CD4-positive, alpha-beta T cell treated with Interleukin-15 for 4 hours (primary cell): ENCODE measurements around the gene ABCC4.
"Not testable (repeated sequence)": the region's sequence is repeated elsewhere in the genome, so short reads cannot be mapped to it uniquely, and the experiment has no call there.

Experiments used
- DNase-seq: peaks from one replicate; pipeline ENCODE4 v3.0.0-alpha.2; 2020; ENCODE audit warnings: low spot score

Gene ABCC4

GRCh38 chr13:95298971-95299621 lies 2.2 kb downstream of the ABCC4 start:
- DNase-seq: no peak

GRCh38 chr13:95298169-95298965 lies 2.9 kb downstream of the ABCC4 start:
- no peak for DNase-seq

DNA sequence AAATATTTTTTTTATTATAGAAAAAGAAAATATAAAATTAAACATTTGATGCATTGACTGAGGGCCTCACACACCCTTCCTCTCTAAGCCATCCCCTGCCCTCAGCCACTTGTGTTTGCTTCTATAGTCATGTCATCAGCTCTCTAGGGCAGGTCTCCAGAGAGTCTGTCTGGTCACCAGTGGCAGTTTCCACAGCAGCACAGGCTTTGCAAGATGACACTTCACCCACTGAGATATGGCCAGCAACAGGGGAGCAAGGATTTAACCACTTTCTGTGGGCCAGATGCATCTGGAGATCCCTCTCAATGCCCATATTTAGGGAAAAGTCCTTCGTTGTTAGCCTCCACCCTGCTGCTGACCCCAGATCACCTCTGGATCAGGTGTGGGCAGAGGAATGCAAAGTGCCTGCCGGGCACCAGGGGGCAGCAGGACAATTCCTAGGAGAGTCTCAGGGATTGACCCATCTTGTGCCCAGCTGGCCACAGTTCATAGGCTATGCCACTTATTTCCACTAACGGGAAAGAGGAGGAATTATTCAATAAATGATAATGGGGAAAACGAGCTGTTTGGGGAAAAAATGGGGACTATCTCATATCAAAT lies 4.8 kb downstream of the ABCC4 start:
- DNase-seq: peak; percentile 16

DNA sequence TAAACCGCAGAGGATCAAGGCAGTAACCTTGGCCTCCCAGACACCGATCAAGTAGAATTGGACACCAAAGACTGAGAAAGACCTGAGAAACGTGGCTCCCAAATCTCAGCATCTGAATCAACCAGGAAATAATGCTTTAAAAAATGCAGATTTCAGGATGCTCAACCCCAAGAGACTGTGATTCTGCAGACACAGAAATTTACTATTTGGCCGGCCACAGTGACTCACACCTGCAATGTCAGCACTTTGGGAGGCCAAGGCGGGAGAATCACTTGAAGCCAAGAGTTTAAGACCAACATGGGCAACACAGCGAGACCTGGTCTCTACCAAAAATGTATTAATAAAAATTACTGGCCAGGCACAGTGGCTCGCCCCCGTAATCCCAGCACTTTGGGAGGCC lies 6.2 kb downstream of the ABCC4 start:
- DNase-seq: no peak

DNA sequence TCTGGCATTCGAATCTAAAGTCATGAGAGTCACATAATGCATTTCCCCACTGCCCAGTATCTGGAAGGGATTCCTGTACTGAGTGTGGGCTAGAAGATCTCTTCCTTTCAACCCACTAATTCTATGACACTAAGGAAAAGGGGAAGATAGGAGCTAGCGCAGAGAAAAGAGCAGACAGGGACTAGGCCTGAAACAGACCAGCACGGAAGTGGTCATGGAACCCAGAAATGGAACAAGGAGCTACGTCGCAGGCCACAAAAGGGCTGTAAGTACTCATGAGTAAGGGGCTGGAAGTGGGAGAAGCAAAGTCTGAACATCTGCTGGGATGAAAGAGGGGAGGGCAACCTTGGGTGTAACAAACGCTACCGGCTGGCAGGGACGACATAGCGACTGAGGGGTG lies 8.6 kb downstream of the ABCC4 start:
- no peak for DNase-seq

DNA sequence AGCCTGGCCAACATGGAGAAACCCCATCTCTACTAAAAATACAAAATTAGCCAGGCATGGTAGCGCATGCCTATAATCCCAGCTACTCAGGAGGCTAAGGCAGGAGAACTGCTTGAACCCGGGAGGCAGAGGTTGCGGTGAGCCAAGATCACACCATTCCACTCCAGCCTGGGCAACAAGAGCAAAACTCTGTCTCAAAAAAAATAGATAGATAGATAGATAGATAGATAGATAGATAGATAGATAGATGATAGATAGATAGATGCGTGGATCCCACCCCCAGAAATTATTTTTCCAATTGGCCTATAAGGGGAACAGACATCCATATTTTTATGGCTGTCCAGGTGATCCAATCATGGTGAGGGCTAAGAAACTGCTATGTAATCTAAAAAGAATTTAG lies 11.3 kb downstream of the ABCC4 start:
- not testable (repeated sequence) for DNase-seq

DNA sequence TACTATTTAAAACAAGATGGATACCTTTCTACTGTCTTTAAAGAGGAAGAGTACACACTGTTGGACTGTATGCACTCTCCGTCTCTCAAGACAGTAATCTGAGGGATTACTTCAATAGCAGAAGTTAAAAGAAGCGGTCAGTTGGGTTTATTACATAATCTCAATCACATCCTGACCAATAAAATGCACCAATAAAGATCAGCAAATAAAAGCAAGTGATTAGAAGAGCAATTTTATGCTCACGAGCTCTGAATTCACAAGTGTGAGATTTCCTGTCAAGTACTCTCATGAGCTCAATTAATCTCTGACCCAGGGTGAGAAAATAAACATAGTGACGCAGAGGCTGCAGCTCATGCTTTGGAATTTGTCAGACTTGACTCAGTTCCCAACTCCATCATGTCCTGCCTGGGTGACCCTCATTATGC lies 12.2 kb downstream of the ABCC4 start:
- no peak for DNase-seq

DNA sequence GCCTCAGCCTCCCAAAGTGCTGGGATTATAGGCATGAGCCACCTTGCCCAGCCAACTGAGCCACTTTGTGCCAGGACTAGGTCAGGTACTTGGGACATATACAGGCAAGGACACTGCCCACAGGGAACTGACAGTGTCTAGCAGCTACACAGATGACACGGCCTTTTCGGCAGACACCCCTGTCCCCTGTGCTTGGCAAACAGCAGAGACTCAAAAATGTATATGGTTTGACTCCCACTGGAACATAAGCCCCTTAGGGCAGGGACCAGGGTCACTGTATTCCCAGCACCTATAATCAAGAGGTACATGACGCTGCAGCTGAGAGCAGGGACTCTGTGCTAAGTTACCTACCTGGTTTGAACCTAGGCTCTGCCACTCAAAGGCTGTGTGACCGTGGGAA lies 16.8 kb downstream of the ABCC4 start:
- DNase-seq: no peak

- DNase-seq: no peak
These were observed 22.2 kb downstream of the ABCC4 start for GRCh38 chr13:95279016-95279415.

GRCh38 chr13:95276037-95276505 lies 25.2 kb downstream of the ABCC4 start:
- DNase-seq: no peak

DNA sequence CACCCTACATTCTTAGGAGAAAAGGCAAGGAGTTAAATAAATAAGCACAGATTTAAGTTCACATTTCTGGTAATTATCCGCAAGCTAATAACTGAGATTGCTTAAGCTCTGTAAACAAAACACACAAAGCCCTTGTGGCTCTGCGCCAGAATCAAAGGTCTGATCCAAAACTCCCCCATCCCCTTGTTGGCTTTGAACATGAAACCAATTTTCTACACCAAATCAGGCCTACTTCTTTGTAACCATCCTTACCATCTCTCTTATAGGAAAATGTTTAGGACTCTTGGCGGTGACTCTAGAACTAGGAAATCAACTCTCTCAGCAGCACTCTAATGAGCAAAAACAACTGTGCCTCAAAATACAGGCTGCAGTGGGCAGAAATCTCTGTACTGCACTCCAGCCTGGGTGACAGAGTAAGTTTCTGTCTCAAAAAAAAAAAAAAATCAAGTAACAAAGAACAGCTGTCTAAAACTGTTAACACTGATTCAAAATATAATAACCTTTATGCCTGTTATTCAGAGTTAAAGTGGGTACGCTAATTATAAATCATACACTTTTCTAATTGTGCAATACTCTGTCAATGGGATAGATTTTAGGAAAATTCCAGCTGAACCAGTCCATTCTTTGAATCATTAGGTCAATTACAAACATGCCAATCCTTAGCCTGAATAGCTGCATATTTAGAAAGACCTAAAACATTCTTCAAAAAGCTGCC lies 25.8 kb downstream of the ABCC4 start:
- DNase-seq: no peak

DNA sequence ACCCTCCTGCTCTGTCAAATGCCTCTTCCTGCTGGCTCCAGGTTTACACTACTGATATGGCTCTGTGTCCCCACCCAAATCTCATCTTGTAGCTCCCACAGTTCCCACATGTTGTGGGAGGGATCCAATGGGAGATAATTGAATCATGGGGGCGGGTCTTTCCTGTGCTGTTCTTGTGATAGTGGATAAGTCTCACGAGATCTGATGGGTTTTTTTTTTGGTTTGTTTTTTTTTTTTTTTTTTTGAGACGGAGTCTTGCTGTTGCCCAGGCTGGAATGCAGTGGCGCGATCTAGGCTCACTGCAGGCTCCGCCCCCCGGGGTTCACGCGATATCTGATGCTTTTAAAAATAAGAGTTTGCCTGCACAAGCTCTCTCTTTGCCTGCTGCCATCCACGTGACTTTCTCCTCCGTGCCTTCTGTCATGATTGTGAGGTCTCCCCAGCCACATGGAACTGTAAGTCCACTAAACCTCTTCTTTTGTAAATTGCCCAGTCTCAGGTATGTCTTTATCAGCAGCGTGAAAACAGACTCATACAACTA lies 27.6 kb downstream of the ABCC4 start:
- DNase-seq: not testable (repeated sequence)

GRCh38 chr13:95272076-95272475 lies 29.2 kb downstream of the ABCC4 start:
- DNase-seq: not testable (repeated sequence)

DNA sequence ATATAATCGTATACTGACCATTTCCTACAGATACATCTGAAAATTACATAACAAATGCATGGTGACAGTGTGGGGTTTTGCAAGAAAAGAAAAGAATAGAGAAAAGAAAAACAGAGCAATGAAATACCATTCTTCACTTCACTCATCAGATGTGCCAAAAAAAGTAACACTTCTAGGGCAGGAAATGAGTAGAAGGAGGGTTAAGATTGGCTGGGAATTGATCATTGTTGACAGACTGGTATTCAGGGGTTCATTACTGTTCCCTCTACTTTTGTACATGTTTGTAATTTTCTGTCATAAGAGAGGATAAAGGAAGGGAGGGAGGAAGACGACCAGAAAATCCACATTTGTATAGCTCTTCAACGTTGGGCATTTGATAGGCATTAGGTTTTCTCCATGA lies 31.5 kb downstream of the ABCC4 start:
- DNase-seq: no peak

DNA sequence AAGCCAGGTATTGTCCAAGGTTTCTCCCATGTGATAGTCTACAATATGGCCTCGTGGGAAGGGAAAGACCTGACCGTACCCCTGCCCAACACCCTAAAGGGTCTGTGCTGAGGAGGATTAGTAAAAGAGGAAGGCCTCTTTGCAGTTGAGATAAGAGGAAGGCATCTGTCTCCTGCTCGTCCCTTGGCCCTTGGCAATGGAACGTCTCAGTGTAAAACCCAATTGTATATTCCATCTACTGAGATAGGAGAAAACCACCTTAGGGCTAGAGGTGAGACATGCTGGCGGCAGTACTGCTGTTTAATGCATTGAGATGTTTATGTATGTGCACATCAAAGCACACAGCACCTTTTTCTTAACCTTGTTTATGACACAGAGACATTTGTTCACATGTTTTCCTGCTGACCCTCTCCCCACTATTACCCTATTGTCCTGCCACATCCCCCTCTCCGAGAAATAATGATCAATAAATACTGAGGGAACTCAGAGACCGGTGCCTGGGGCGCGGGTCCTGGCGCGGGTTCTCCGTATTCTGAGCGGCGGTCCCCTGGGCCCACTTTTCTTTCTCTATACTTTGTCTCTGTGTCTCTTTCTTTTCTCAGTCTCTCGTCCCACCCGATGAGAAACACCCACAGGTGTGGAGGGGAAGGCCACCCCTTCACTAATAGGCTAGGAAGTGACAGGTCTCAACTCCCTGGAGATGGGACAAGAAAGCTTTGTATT lies 32.7 kb downstream of the ABCC4 start:
- not testable (repeated sequence) for DNase-seq

- DNase-seq: no peak
These were observed 33.4 kb downstream of the ABCC4 start for GRCh38 chr13:95267662-95268342.

DNA sequence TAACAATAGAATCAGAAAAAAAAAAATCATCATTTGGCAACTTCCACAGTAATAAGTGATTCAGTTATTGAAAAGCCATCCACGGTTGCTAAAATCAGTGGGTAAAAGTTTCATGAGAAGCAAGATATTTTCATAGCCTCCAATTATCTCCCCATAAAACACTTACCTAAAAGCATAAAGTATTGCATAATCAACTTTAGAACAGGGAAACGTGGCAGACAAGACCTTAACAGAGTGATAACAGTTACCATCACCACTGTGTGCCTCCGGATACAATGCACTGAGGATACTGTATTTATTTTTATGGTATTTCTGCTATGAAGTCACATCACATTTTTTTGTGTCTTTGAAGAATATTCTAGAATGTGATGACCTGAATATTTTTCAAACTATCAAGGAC lies 37.0 kb downstream of the ABCC4 start:
- DNase-seq: no peak

DNA sequence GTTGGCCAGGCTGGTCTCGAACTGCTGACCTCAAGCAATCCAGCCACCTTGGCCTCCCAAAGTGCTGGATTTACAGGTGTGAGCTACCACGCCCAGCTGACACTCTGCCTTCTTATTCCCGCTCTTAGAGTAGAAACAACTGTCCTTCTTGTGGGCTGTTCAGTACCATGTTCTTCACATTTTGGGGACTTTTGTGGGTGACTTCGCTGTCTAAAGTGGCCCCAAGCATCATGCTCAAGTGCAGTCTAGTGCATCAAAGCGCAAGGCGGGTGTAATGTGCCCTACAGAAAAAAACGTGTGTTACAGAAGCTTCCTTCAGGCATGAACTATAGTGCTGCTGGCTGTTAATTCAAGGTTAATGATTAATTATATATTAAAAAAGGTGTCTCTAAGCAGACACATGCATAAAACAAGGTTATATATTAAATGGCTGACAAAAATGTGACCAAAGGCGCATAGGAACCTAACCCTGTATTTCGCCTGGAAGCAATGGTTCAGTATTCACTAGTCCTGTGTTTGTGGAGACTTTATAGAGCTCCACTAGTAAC lies 38.3 kb downstream of the ABCC4 start:
- no peak for DNase-seq

- DNase-seq: no peak
These were observed 39.3 kb downstream of the ABCC4 start for GRCh38 chr13:95261956-95262355.

DNA sequence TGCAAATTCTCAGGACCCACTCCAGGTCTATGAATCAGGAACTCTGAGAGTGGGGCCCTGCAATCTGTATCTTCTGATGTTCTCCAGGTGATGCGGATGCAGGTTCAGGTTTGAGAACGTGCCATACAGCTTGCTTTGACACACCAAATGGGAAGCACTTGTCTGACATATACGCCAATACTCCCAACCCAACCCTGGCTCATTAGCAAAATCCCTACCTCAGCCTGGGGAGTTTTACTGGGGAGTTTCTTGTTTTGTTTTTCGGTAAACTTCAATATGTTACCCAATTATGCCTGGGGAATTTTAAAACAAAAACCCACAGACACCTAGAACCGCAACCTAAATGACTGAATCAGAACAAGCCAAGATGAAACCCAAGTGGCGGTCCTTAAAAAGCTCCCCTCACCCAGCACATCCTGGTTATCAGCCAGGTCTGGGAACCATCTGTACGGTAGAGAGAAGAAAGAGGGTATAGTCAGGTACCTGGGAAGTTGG lies 41.2 kb downstream of the ABCC4 start:
- DNase-seq: no peak
